Stimulated activated naive CD8-positive, alpha-beta T cell treated with anti-CD3 and anti-CD28 coated beads, Interleukin-15, amount 100 ng/mL, for 72 hours (primary cell): ENCODE measurements around the gene MYBPHL.
"Not testable (repeated sequence)": the region's sequence is repeated elsewhere in the genome, so short reads cannot be mapped to it uniquely, and the experiment has no call there.

Experiments
- ATAC-seq: fragments of 150-1000 bp; cut with Tn5 transposase; 2 replicates; pipeline ENCODE4 v1.10.0; 2021; ENCODE audit warnings: mild to moderate bottlenecking, moderate library complexity
- DNase-seq, 2 donors: peaks; one replicate each; pipeline ENCODE4 v3.0.0; 2021 to 2022
- H3K27ac Mint-ChIP-seq, 2 donors: one replicate each; pipeline ENCODE4 v1.8.0; 2022; ENCODE audit warnings: mild to moderate bottlenecking in 2 of 2, mixed read lengths in 2 of 2, moderate library complexity in 2 of 2
- H3K27me3 Mint-ChIP-seq: one replicate; pipeline ENCODE4 v1.8.0; 2022; ENCODE audit warnings: mixed read lengths
- H3K4me1 Mint-ChIP-seq: one replicate; pipeline ENCODE4 v1.8.0; 2022; ENCODE audit warnings: mild to moderate bottlenecking, mixed read lengths
- H3K4me3 Mint-ChIP-seq, 2 donors: one replicate each; pipeline ENCODE4 v1.8.0; 2022; ENCODE audit warnings: mild to moderate bottlenecking in 2 of 2, mixed read lengths in 2 of 2, moderate library complexity in 1 of 2
- H3K9me3 Mint-ChIP-seq, 2 donors: one replicate each; pipeline ENCODE4 v1.8.0; 2022; ENCODE audit warnings: mixed read lengths in 2 of 2

Gene MYBPHL

DNA sequence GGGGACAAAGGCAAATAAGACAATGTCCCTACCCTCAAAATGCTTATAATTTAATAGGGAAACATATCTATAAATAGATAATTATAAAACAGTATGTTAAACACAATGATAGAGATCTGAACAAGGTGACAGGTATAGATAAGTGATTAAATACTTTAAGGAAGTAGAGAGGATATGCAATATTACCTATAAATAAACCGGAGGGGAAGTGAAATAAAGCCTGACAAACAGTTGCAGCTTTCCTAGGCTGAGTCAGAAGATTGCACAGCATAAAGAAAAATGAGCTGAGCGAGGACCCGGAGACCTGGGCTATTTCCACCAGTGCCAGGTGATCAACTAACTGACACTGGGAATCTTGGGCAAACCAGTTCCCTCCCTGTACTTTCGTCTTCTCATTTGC lies 12.3 kb downstream of the MYBPHL start:
- Mint-ChIP-seq H3K4me1 (no peaks in the 10 kb centered on the region), H3K4me3 (no peak overlapping the region), H3K27ac (no peak overlapping the region), H3K9me3 (no peaks in the 10 kb centered on the region), H3K27me3 (peaks cover 15% of the 10 kb centered on the region)
- DNase-seq (no peak), ATAC-seq (no peak)

DNA sequence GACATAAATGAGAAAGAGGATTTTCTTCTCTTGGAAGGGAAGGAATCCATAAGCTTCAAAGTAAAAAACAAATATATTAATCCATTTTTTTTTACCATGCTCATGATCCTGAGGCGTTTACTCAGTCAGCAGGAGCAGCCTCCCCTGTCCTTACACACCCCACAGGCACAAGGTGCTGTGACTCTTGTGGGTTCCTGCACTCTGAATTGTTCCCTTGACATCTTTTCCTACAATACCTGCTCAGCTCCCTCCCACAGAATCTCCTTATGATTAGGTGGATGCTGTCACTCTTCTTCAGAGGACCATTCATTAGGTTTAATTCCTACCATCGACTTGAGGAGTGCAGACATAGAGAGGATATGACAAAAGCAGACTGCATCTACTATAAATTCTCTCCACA lies 13.8 kb downstream of the MYBPHL start:
- ATAC-seq (no peak), DNase-seq (no peak)
- no peaks in the 10 kb centered on the region for H3K9me3 Mint-ChIP-seq
- H3K4me3 Mint-ChIP-seq, result no peak overlapping the region
- H3K27ac Mint-ChIP-seq, result peak overlapping the region in 1 of 2 donors; percentile 72
- peaks cover 11% of the 10 kb centered on the region for H3K27me3 Mint-ChIP-seq
- H3K4me1 Mint-ChIP-seq, result no peaks in the 10 kb centered on the region

- Mint-ChIP-seq H3K9me3 (no peaks in the 10 kb centered on the region), H3K27ac (no peak overlapping the region), H3K27me3 (peaks cover 11% of the 10 kb centered on the region), H3K4me1 (no peaks in the 10 kb centered on the region), H3K4me3 (no peak overlapping the region)
- no peak for DNase-seq
- ATAC-seq, result no peak
Measured at GRCh38 chr1:109292364-109292763, 14.4 kb downstream of the MYBPHL start.

DNA sequence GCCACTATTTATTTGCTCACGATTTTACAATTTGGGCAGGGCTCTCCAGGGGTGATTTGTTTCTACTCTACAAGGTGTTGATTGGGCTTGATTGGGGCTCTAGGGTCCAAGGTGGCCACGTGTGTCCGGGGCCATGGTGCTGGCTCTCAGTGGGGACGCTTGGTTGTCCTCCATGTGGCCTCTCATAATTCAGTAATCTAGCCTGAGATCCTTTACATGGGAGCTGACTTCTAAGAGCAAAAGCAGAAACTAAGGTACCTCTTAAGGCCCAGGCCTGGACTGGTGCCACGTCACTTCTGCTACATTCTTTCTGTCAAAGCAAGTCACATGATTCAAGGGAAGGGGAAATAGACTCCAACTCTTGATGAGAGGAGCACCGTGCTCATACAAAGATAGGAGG lies 15.8 kb downstream of the MYBPHL start:
- ATAC-seq, result no peak
- Mint-ChIP-seq H3K9me3 (no peaks in the 10 kb centered on the region), H3K4me3 (no peak overlapping the region)

GRCh38 chr1:109290137-109290536 lies 16.7 kb downstream of the MYBPHL start:
- Mint-ChIP-seq H3K4me3 (no peak overlapping the region), H3K4me1 (no peaks in the 10 kb centered on the region), H3K27ac (no peak overlapping the region), H3K9me3 (no peaks in the 10 kb centered on the region), H3K27me3 (peaks cover 11% of the 10 kb centered on the region)
- ATAC-seq (no peak), DNase-seq (no peak)

More for the DNA sequence above, 15.8 kb downstream of the MYBPHL start:
- no peak for DNase-seq
- Mint-ChIP-seq H3K27me3 (peaks cover 11% of the 10 kb centered on the region), H3K27ac (no peak overlapping the region), H3K4me1 (no peaks in the 10 kb centered on the region)

GRCh38 chr1:109286762-109287161 lies 20.0 kb downstream of the MYBPHL start:
- H3K4me1 Mint-ChIP-seq, result peaks cover 27% of the 10 kb centered on the region
- not testable (repeated sequence) for H3K4me3 Mint-ChIP-seq, ATAC-seq, H3K27me3 Mint-ChIP-seq, H3K9me3 Mint-ChIP-seq, DNase-seq
- peak overlapping the region in 1 of 2 donors; percentile 41 for H3K27ac Mint-ChIP-seq

- H3K4me3 Mint-ChIP-seq, result peak overlapping the region; percentile 97 to 99
- H3K27ac Mint-ChIP-seq, result peak overlapping the region in 1 of 2 donors; percentile 34
- no peak for ATAC-seq
- H3K27me3 Mint-ChIP-seq, result no peaks in the 10 kb centered on the region
- H3K4me1 Mint-ChIP-seq, result peaks cover 33% of the 10 kb centered on the region
- no peak for DNase-seq
- no peaks in the 10 kb centered on the region for H3K9me3 Mint-ChIP-seq
Measured at GRCh38 chr1:109283748-109284600, 22.8 kb downstream of the MYBPHL start.

DNA sequence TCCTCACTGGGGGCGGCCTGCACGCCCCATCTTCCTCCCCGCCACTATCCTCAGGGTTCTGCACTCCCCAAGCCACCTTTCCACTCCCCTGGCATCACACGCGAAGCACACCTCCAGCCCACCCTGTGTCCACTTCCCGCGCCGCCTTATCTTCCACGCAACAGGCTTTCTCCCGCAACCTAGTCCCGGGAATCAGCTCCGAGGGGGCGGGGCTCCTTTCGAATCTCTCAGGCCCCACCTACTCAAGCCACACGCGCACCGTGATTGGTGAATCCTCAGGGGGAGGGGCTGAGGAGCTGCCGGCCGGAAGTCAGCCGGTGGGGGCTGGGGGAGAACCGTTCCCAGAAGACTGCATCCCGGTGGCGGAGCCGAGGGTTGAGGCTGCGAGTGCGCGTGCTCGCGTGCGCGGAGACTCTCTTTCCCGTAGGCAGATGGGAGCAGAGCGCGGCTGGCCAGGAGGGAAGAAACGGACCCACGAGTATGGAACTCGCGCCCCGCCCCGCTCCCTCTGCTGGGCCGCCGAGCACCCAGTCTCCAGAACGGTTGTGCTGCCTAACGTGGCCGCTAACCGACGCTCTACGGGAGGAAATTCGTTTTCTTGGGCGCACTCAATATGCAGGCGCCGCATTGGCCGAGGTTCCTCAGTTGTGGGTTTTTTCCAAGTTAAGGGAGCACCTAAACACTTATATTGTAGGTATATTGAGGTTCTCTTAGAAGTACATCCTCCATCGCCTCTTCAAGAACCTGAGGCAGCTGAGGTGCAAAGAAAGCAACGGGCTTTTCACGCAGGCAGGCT lies 23.7 kb downstream of the MYBPHL start, which contains the start of gene PSRC1:
TSS of gene PSRC1 (minus strand) at position 194 of the 796 bp plus-strand sequence.
- H3K4me3 Mint-ChIP-seq, result peak within 1 kb of the TSS; percentile 97 to 99
- DNase-seq (peak; percentile 87 to 89), ATAC-seq (peak; percentile 95)
- H3K4me1 Mint-ChIP-seq, result peaks cover 33% of the 10 kb centered on the region
- no peaks in the 10 kb centered on the region for H3K27me3 Mint-ChIP-seq
- no peaks in the 10 kb centered on the region for H3K9me3 Mint-ChIP-seq
- peak within 1 kb of the TSS; percentile 90 to 97 for H3K27ac Mint-ChIP-seq

- Mint-ChIP-seq H3K9me3 (no peaks in the 10 kb centered on the region), H3K27me3 (no peaks in the 10 kb centered on the region), H3K4me3 (peak overlapping the region; percentile 97 to 99), H3K27ac (peak overlapping the region in 1 of 2 donors; percentile 97), H3K4me1 (peaks cover 33% of the 10 kb centered on the region)
- DNase-seq, result no peak
- no peak for ATAC-seq
Measured at GRCh38 chr1:109282497-109282951, 24.3 kb downstream of the MYBPHL start.

GRCh38 chr1:109281680-109282496 lies 24.9 kb downstream of the MYBPHL start:
- DNase-seq (no peak), ATAC-seq (no peak)
- H3K4me1 Mint-ChIP-seq, result peaks cover 39% of the 10 kb centered on the region
- H3K27me3 Mint-ChIP-seq, result no peaks in the 10 kb centered on the region
- peak overlapping the region; percentile 97 to 99 for H3K4me3 Mint-ChIP-seq
- no peak overlapping the region for H3K27ac Mint-ChIP-seq
- H3K9me3 Mint-ChIP-seq, result no peaks in the 10 kb centered on the region

DNA sequence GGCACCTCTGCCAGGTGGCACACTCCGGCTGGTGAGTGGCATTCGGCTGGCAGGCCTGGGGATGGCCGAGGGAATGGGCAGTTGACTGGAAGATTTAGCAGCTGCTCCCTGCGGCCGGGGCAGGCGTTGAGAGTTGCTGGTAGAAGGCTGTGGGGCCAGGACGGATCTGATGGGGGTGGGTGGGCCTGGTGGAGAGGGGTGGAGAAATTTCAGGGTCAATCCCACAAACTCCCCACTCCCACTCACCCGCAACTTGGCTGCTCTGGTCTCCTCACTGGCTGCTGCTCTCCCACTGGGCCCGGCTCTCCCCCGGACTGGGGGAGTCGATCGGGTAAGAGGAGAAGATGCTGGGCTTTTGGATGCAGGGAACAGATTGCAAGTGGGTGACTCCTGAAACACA lies 25.9 kb downstream of the MYBPHL start:
- Mint-ChIP-seq H3K27ac (no peak overlapping the region), H3K9me3 (no peaks in the 10 kb centered on the region), H3K4me1 (peaks cover 40% of the 10 kb centered on the region), H3K27me3 (no peaks in the 10 kb centered on the region), H3K4me3 (no peak overlapping the region)
- ATAC-seq (no peak), DNase-seq (no peak)

DNA sequence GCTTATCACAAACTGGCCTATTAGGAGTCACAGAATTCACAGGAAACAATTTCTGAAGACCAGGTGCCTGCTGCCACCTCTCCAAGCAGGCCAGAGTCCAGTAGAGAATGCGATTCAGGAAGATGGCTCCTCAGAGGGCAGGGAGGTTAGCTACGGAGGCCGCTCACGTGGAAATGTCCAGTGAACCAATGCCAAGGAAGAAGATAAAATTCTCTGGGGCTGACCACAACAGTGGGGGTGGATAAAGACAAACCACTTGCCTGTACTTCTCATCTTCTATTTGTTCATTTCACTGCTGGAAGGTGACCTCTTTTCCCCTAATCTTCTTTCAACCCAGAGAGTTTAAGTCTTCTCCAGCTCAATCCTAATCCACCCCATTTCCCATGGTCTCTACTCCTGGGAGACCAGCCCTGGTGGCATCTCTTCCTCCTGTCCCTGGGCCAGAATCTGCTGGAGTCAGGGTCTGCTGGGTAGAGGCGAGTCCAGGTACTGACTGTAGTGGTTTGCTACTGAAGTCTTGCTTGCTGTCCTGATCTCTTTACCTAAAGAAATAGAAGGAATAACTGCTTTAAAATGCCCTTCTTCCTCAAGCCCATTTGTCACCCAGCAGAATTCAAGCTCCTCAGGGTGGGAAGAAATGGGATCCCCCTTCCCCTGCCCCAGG lies 27.1 kb downstream of the MYBPHL start:
- no peak overlapping the region for H3K27ac Mint-ChIP-seq
- H3K4me3 Mint-ChIP-seq, result no peak overlapping the region
- DNase-seq (no peak), ATAC-seq (no peak)
- peaks cover 40% of the 10 kb centered on the region for H3K4me1 Mint-ChIP-seq
- H3K9me3 Mint-ChIP-seq, result no peaks in the 10 kb centered on the region
- no peaks in the 10 kb centered on the region for H3K27me3 Mint-ChIP-seq

- peaks cover 22% of the 10 kb centered on the region for H3K4me1 Mint-ChIP-seq
- H3K4me3 Mint-ChIP-seq, result no peak overlapping the region
- ATAC-seq, result peak; percentile 73
- peak; percentile 55 to 67 for DNase-seq
- no peaks in the 10 kb centered on the region for H3K27me3 Mint-ChIP-seq
- H3K27ac Mint-ChIP-seq, result peak overlapping the region in 1 of 2 donors; percentile 28
- no peaks in the 10 kb centered on the region for H3K9me3 Mint-ChIP-seq
Measured at GRCh38 chr1:109277434-109278204, 29.2 kb downstream of the MYBPHL start.

DNA sequence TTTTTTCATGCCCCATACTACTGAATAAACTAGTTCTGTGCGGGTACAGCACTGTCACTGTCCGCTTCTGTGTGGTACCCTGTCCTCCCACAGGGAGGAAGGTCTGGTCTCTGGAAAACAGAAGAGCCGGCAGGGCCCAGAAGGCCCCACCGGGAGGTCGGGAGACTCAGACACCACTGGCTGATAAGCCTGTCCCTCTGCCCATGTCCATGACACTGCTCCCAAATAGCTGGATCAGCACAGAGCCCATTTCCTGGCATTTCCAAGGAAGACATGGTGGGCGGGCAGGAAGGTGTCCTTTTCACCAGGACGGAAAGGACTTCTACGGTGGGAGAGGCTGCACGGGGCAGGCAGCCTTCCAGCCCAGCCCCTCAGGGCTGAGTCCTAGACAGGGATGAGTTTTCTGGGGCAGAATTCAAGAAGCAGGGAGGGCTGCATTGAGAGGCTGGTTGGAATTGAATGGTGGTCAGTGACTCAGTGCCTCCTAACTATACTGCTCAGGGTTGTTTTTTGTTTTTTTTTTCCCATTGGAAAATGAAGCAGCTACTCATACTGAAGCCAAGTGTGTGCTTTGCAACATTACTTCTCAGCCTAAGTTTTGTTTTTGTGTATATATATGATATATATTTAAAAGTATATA lies 31.0 kb downstream of the MYBPHL start:
- Mint-ChIP-seq H3K27ac (peak overlapping the region in 1 of 2 donors; percentile 66), H3K9me3 (no peaks in the 10 kb centered on the region), H3K4me3 (no peak overlapping the region), H3K4me1 (peaks cover 7% of the 10 kb centered on the region), H3K27me3 (no peaks in the 10 kb centered on the region)
- ATAC-seq, result no peak
- DNase-seq, result no peak
